BJ (cell line): ENCODE data around the gene GJA4. TPM values are rescaled to one million over a fixed set of nuclear protein-coding genes. Genes with fewer than 3 reads are reported as not detected.

Source experiments
- CTCF ChIA-PET: fragments of 350-600 bp; formaldehyde crosslinking; extraction: SDS; loops from one replicate; lab custom pipeline; 2021; ENCODE audit warnings: antibody characterized with exemption, inconsistent platforms; lab: Yijun Ruan, JAX
- POLR2A ChIA-PET: fragments of 300-600 bp; sonication (Branson Sonifier 250); formaldehyde crosslinking; extraction: SDS; loops from one replicate; lab custom pipeline; 2021; ENCODE audit warnings: antibody characterized with exemption; lab: Charles Lee
- DNase-seq: peaks from one replicate; pipeline ENCODE4 v3.0.0-alpha.2; 2011; ENCODE audit warnings: low read depth
- H3K27me3 ChIP-seq: 2 replicates; pipeline ENCODE4 v1.6.0; 2011; ENCODE audit warnings: low read length; ENCODE audit not compliant: control insufficient read depth, insufficient read depth
- H3K36me3 ChIP-seq: 2 replicates; pipeline ENCODE4 v1.5.1; 2011; ENCODE audit warnings: low read length; ENCODE audit not compliant: control insufficient read depth, insufficient read depth
- H3K4me3 ChIP-seq: 2 replicates; pipeline ENCODE4 v1.5.1; 2011; ENCODE audit warnings: low read depth, mild to moderate bottlenecking, control low read depth, low read length
- polyA plus RNA-seq: library from polyadenylated mRNA; depleted of rRNA; stranded (reverse); fragments of >200 nt; gene quantifications from 2 replicates; pipeline ENCODE4 v1.2.3, GENCODE V29; 2011
- TF ChIP-seq, protein P1 (sequence below): IDR thresholded peaks from 2 replicates; pipeline ENCODE4 v1.5.1; 2011; ENCODE audit warnings: low read depth, mild to moderate bottlenecking, control low read depth, inconsistent platforms, low read length, moderate library complexity; ENCODE audit not compliant: insufficient read depth

The GJA4 gene
- polyA plus RNA-seq, 1 experiment = not detected

DNA sequence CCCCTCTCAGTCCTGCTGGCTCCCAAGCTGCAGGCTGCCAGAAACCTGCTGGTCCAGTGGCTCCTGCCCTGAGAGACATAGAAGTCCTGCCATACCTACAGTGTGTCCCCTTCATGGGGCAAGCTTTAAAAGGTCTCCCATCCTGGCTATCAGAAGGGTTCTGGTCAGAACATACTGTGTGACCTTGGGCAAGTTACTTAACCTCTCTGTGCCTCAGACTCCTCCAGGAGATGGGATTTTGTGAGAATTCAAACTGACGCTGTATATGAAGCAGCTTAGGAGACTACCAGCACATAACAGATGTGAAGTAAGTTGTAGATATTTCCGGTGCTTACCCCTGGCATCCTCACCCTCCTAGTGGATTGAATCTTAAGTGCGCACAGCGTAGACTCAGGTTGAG, 46.7 kb upstream of the GJA4 start:
- no peak for DNase-seq
- Histone ChIP-seq H3K4me3 (no peak overlapping the region), H3K27me3 (peaks cover 3% of the 10 kb centered on the region), H3K36me3 (no peaks in the 10 kb centered on the region)
- CTCF ChIA-PET = interaction anchor here (0.7 kb wide), 1 partner anchor 56 kb away, joined by 3 read pairs; no protein-coding TSS in a partner anchor
- POLR2A ChIA-PET = no interaction called here
- TF ChIP-seq, protein P1, sequence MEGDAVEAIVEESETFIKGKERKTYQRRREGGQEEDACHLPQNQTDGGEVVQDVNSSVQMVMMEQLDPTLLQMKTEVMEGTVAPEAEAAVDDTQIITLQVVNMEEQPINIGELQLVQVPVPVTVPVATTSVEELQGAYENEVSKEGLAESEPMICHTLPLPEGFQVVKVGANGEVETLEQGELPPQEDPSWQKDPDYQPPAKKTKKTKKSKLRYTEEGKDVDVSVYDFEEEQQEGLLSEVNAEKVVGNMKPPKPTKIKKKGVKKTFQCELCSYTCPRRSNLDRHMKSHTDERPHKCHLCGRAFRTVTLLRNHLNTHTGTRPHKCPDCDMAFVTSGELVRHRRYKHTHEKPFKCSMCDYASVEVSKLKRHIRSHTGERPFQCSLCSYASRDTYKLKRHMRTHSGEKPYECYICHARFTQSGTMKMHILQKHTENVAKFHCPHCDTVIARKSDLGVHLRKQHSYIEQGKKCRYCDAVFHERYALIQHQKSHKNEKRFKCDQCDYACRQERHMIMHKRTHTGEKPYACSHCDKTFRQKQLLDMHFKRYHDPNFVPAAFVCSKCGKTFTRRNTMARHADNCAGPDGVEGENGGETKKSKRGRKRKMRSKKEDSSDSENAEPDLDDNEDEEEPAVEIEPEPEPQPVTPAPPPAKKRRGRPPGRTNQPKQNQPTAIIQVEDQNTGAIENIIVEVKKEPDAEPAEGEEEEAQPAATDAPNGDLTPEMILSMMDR = no peak

DNA sequence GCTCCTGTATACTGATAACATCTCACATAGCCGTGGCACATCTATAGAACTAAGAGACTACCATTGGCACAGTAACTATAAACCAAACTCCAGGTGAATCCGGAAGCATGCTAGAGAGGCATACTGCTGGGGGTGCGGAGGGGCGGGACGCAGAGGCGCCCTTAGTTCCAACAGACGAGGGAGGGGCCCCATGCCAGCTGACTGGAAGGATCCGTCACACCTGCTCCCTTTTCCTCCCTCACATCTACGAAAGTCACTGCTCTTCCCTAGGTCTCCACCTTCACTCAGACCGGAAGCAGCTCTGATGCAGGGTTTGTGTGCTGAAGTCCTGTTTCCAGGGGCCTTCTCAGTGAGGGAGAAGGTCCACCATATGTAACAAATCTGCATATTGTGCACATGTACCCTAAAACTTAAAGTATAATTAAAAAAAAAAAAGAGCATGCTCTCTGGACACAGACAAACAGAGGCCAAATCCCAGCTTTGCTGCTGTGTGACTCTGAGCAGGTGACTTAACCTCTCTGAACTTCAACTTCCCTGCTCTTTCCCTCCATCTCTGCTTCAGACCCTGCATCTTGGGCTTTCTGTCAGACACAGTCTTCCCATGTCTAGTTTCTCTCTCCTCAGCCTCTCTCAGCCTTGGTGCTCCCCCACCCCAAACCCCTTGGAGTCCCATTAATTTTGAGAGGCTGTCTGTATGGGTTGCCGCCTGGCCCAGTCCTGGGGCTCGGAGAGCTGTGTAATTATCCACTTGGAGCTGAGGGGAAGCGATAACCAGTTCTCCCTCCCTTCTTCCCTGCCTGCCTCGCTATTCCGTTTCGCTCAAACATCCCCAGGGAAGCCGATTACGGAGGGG, 45.8 kb upstream of the GJA4 start:
- Histone ChIP-seq H3K36me3 (no peaks in the 10 kb centered on the region), H3K4me3 (no peak overlapping the region), H3K27me3 (peaks cover 2% of the 10 kb centered on the region)
- ChIA-PET POLR2A (no interaction called here), CTCF (no interaction called here)
- DNase-seq = no peak
- TF ChIP-seq, protein P1 = no peak

DNA sequence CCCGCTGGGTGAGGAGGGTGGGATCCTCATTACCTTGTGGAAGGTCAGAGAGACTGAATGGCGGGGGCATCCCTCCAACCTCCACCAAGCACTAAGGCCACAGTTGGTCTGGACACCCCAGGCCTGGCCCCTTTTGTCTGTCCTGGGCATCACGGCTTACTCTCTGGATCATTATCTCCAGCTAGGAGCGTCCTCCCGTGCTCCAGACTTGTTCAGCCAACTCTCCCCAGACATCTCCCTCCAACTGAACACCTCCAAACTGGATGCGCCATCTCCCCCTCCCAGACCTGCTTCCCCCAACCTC, 45.2 kb upstream of the GJA4 start:
- Histone ChIP-seq H3K27me3 (peaks cover 2% of the 10 kb centered on the region), H3K4me3 (no peak overlapping the region), H3K36me3 (no peaks in the 10 kb centered on the region)
- POLR2A ChIA-PET = no interaction called here
- TF ChIP-seq, protein P1 = no peak
- no peak for DNase-seq
- CTCF ChIA-PET = no interaction called here

DNA sequence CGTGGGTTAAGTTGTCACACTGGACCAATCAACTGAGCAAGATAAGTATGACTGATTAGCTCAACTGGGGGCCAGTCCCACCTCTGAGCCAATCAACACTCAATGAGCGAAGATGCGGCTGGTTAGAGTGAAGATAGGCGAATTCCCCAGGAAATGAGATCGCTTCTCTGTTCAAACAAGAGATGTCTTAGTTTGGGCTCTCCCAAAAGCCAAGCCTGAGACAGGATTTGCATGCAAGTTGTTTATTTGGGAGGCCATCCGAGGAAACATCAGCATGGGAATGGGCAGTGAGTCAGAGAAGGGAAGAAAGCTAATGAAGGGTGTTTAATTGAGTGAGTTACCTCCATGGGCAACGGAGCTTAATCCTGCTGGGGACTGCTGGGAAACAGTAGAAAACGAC, 42.8 kb upstream of the GJA4 start:
- Histone ChIP-seq H3K27me3 (peaks cover under 1% of the 10 kb centered on the region; the same call in 1 of the 2 replicates), H3K4me3 (no peak overlapping the region), H3K36me3 (no peaks in the 10 kb centered on the region)
- ChIA-PET POLR2A (no interaction called here), CTCF (no interaction called here)
- DNase-seq = no peak
- TF ChIP-seq, protein P1 = no peak

DNA sequence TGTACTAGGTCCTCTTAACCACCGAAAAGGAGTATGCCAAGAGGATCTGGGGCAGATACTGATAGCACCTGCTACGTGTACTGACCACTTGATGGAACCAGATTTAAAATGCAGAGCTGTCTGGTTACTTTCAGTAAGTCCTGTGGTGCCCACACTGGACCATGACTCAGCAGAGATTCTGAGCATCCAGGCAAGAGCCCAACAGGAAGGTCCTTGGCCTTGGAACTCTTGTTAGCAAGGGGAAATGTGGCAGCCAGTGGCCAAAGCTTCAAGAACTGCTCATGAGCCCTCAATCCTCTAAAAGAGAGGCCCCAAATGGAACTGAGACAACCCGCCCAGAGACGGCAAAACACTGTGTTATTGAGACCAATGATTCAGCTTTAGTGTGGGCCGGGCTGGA, 42.2 kb upstream of the GJA4 start:
- DNase-seq = no peak
- TF ChIP-seq, protein P1 = no peak
- Histone ChIP-seq H3K27me3 (no peaks in the 10 kb centered on the region), H3K4me3 (no peak overlapping the region), H3K36me3 (no peaks in the 10 kb centered on the region)
- ChIA-PET POLR2A (no interaction called here), CTCF (interaction anchor here (3.0 kb wide), 1 partner anchor 8 kb away, joined by 19 read pairs; no protein-coding TSS in a partner anchor)
